Measurements from ENCODE around the gene FAM216B. TPM values are rescaled to one million over a fixed set of nuclear protein-coding genes. Genes with fewer than 3 reads are reported as not detected.

The FAM216B gene
- total and polyA plus RNA-seq, 2 donors (not counting 3 experiments of a cell fraction or from before 2014, with no cell fraction given), result not detected

GRCh38 chr13:42762917-42763316 is 18.5 kb upstream of the FAM216B start:
- TF ChIP-seq, protein P1, sequence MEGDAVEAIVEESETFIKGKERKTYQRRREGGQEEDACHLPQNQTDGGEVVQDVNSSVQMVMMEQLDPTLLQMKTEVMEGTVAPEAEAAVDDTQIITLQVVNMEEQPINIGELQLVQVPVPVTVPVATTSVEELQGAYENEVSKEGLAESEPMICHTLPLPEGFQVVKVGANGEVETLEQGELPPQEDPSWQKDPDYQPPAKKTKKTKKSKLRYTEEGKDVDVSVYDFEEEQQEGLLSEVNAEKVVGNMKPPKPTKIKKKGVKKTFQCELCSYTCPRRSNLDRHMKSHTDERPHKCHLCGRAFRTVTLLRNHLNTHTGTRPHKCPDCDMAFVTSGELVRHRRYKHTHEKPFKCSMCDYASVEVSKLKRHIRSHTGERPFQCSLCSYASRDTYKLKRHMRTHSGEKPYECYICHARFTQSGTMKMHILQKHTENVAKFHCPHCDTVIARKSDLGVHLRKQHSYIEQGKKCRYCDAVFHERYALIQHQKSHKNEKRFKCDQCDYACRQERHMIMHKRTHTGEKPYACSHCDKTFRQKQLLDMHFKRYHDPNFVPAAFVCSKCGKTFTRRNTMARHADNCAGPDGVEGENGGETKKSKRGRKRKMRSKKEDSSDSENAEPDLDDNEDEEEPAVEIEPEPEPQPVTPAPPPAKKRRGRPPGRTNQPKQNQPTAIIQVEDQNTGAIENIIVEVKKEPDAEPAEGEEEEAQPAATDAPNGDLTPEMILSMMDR (IDR thresholded peaks at IDR 0.05; ENCODE audit: extremely low read depth in 1 of 2, insufficient read depth in 1 of 2, low read depth in 1 of 2, low read length in 2 of 2), result no peak
- peak; percentile 90 for TF ChIP-seq FOS (IDR thresholded peaks at IDR 0.05; ENCODE audit: borderline replicate concordance, insufficient read depth, low read length)
- TF ChIP-seq MYC (IDR thresholded peaks at IDR 0.05; ENCODE audit: low read depth, low read length), result no peak
- no peak for TF ChIP-seq GATA2 (IDR thresholded peaks at IDR 0.05; ENCODE audit: insufficient read depth, insufficient read length, low read depth, low read length)
- TF ChIP-seq JUN (IDR thresholded peaks at IDR 0.05; ENCODE audit: borderline replicate concordance, insufficient read depth, insufficient read length, low read depth), result peak; percentile 92
- TF ChIP-seq, protein P2, sequence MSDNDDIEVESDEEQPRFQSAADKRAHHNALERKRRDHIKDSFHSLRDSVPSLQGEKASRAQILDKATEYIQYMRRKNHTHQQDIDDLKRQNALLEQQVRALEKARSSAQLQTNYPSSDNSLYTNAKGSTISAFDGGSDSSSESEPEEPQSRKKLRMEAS (IDR thresholded peaks at IDR 0.05; ENCODE audit: insufficient read depth, insufficient read length), result no peak
- Histone ChIP-seq H3K4me2 (ENCODE audit: insufficient read depth, low read length) (peak overlapping the region; percentile 5), H3K27me3 (ENCODE audit: control insufficient read depth in 2 of 2, insufficient read depth in 2 of 2, low read length in 2 of 2) (no peaks in the 10 kb centered on the region), H3K9me1 (replicated peaks; ENCODE audit: control insufficient read depth, extremely low read depth, insufficient read depth, low read length) (no peaks in the 10 kb centered on the region), H3K36me3 (ENCODE audit: control insufficient read depth in 2 of 2, extremely low read depth in 1 of 2, insufficient read depth in 2 of 2, low read length in 2 of 2) (no peaks in the 10 kb centered on the region), H3K27ac (ENCODE audit: insufficient read depth, low read depth, low read length) (no peak overlapping the region), H4K20me1 (replicated peaks; ENCODE audit: control insufficient read depth, extremely low read depth, insufficient read depth, low read length) (no peaks in the 10 kb centered on the region), H3K9me3 (replicated peaks; ENCODE audit: control insufficient read depth, insufficient read depth, low read length) (no peaks in the 10 kb centered on the region), H3K79me2 (ENCODE audit: control insufficient read depth, insufficient read depth, low read length) (no peaks in the 10 kb centered on the region), H3K4me3 (replicated peaks in 1 of 3; ENCODE audit: insufficient read depth in 1 of 3, low read depth in 1 of 3, low read length in 3 of 3) (no peak overlapping the region), H3K4me1 (ENCODE audit: control insufficient read depth, extremely low read depth, insufficient read depth, low read length) (peaks cover 8% of the 10 kb centered on the region), H3K9ac (replicated peaks; ENCODE audit: extremely low read depth, insufficient read depth, low read length) (no peak overlapping the region), H2AFZ (ENCODE audit: low read depth, low read length) (no peak overlapping the region)
- FAIRE-seq, result no peak
- dilution Hi-C loops (cut with MboI; ENCODE audit: extremely low pct_ligation_motif_present, low sequenced_read_pairs) (no loop called here), intact Hi-C loops (cut with micrococcal nuclease) (no loop called here)
- ChIA-PET POLR2A (no interaction called here), CTCF (interaction anchor here (0.6 kb wide), 1 partner anchor 9 kb away, joined by 3 read pairs; no protein-coding TSS in a partner anchor)
- BruUV-seq (replicated peaks), result no TSS peak
- DNase-seq (ENCODE audit: low read depth, low spot score), result peak; percentile 55
